Neural cell (in vitro differentiated cells): ENCODE results near the gene CLEC4C.

ENCODE experiments used
- CTCF ChIP-seq: fragments of 450-650 bp; IDR thresholded peaks from 2 replicates; pipeline ENCODE4 v1.5.1; 2014; ENCODE audit warnings: antibody characterized with exemption, mild to moderate bottlenecking, moderate library complexity; ENCODE audit not compliant: poor library complexity, severe bottlenecking
- EZH2 ChIP-seq: fragments of 200-600, 300-800 bp; shearing (Covaris generic), sonication (generic); IDR thresholded peaks from 2 replicates; pipeline ENCODE4 v1.6.1; 2014; ENCODE audit warnings: antibody characterized with exemption, low read length, borderline replicate concordance, mild to moderate bottlenecking; ENCODE audit not compliant: insufficient read depth, poor library complexity, severe bottlenecking
- RAD21 ChIP-seq: fragments of 450-650 bp; conservative IDR thresholded peaks from 2 replicates; pipeline ENCODE4 v1.6.1; 2014; ENCODE audit warnings: antibody characterized with exemption, mild to moderate bottlenecking, moderate library complexity
- SMC3 ChIP-seq: fragments of 450-650 bp; conservative IDR thresholded peaks from 2 replicates; pipeline ENCODE4 v1.6.1; 2014; ENCODE audit warnings: antibody characterized with exemption, mild to moderate bottlenecking, moderate library complexity; ENCODE audit not compliant: poor library complexity
- TAF1 ChIP-seq: IDR thresholded peaks from 2 replicates; pipeline ENCODE4 v1.6.1; 2012; ENCODE audit warnings: low read depth

GRCh38 chr12:7784701-7785100, 37.5 kb upstream of the CLEC4C start:
- no peak for TF ChIP-seq CTCF
- no peak for TF ChIP-seq RAD21
- TF ChIP-seq TAF1 = no peak
- TF ChIP-seq SMC3 = no peak
- no peak for TF ChIP-seq EZH2
